OCI-LY7 (cell line): ENCODE data around the gene EBP.

Source experiments
- EZH2phosphoT487 ChIP-seq: fragments of 200-600 bp; sonication (generic); IDR thresholded peaks from 2 replicates; pipeline ENCODE4 v1.6.1; 2018; ENCODE audit warnings: low read depth, borderline replicate concordance, mild to moderate bottlenecking, mixed run types, antibody characterized with exemption, low read length, moderate library complexity, mixed read lengths
- TF ChIP-seq, protein P1 (sequence below): fragments of 200-600 bp; sonication (generic); conservative IDR thresholded peaks from 2 replicates; pipeline ENCODE4 v1.5.1; 2014; ENCODE audit warnings: mild to moderate bottlenecking, antibody characterized with exemption, low read length, moderate library complexity, mixed read lengths

DNA sequence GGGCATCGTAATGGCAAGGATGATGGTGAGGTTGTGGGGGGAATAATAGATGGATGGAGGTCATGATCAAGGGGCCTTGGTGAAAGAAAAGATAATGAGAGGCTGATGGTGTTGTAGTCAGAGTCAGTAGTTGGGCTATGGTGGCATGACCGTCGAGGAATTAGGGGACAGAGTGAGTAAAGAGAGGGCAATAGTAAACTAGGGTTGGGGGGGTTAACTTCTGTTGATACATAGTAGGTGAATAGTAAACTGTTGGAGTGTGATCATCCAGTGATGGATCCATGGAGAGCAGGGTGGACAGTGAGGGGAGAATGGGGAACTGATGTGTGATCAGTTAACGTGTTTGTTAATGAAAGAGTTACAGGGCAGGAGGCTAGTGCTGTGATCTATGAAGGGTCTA, 44.7 kb upstream of the EBP start:
- TF ChIP-seq, protein P1, sequence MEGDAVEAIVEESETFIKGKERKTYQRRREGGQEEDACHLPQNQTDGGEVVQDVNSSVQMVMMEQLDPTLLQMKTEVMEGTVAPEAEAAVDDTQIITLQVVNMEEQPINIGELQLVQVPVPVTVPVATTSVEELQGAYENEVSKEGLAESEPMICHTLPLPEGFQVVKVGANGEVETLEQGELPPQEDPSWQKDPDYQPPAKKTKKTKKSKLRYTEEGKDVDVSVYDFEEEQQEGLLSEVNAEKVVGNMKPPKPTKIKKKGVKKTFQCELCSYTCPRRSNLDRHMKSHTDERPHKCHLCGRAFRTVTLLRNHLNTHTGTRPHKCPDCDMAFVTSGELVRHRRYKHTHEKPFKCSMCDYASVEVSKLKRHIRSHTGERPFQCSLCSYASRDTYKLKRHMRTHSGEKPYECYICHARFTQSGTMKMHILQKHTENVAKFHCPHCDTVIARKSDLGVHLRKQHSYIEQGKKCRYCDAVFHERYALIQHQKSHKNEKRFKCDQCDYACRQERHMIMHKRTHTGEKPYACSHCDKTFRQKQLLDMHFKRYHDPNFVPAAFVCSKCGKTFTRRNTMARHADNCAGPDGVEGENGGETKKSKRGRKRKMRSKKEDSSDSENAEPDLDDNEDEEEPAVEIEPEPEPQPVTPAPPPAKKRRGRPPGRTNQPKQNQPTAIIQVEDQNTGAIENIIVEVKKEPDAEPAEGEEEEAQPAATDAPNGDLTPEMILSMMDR = no peak
- TF ChIP-seq EZH2phosphoT487 = no peak
